ENCODE data around the gene FBXO47.

FBXO47 gene

GRCh38 chr17:38926293-38927070, 40.7 kb downstream of the FBXO47 start:
- no peak for TF ChIP-seq CTCF (IDR thresholded peaks at IDR 0.05; ENCODE audit: extremely low read depth, missing control alignments)
- peak; percentile 64 for DNase-seq (ENCODE audit: low spot score)

GRCh38 chr17:38925263-38925995, 41.8 kb downstream of the FBXO47 start, which contains the start of gene LASP1NB:
TSS of gene LASP1NB (plus strand) at chr17:38925614.
- no peak for TF ChIP-seq CTCF (IDR thresholded peaks at IDR 0.05; ENCODE audit: extremely low read depth, missing control alignments)

GRCh38 chr17:38922538-38923297, 44.5 kb downstream of the FBXO47 start:
- no peak for TF ChIP-seq CTCF (IDR thresholded peaks at IDR 0.05; ENCODE audit: extremely low read depth, missing control alignments)
- DNase-seq (ENCODE audit: low spot score) = no peak

More at GRCh38 chr17:38925263-38925995, 41.8 kb downstream of the FBXO47 start, which contains the start of gene LASP1NB:
- DNase-seq (ENCODE audit: low spot score) = no peak

- no peak for DNase-seq (ENCODE audit: low spot score)
- TF ChIP-seq CTCF (IDR thresholded peaks at IDR 0.05; ENCODE audit: extremely low read depth, missing control alignments) = no peak
Observed at GRCh38 chr17:38921756-38922411, 45.3 kb downstream of the FBXO47 start.

GRCh38 chr17:38920374-38921291, 46.6 kb downstream of the FBXO47 start:
- no peak for DNase-seq (ENCODE audit: low spot score)

More at GRCh38 chr17:38920374-38921291, 46.6 kb downstream of the FBXO47 start:
- no peak for TF ChIP-seq CTCF (IDR thresholded peaks at IDR 0.05; ENCODE audit: extremely low read depth, missing control alignments)
